Activated CD8-positive, alpha-beta memory T cell treated with anti-CD3 and anti-CD28 coated beads, Interleukin-2, amount 50 U/mL, for 24 hours (primary cell): Measurements from ENCODE around the gene GPD1L.

ENCODE experiments used
- DNase-seq: peaks from one replicate; pipeline ENCODE4 v3.0.0-alpha.2; 2020; ENCODE audit errors: extremely low read depth

GPD1L gene

GRCh38 chr3:32136703-32137102, 30.3 kb downstream of the GPD1L start:
- DNase-seq, result no peak

- DNase-seq, result no peak
Measured at GRCh38 chr3:32137870-32138269, 31.4 kb downstream of the GPD1L start.

- no peak for DNase-seq
Measured at GRCh38 chr3:32138545-32139104, 32.2 kb downstream of the GPD1L start.

GRCh38 chr3:32140943-32141342, 34.5 kb downstream of the GPD1L start:
- no peak for DNase-seq

GRCh38 chr3:32143849-32144757, 37.7 kb downstream of the GPD1L start:
- DNase-seq, result peak; percentile 19

- no peak for DNase-seq
Measured at GRCh38 chr3:32146746-32147211, 40.4 kb downstream of the GPD1L start.

GRCh38 chr3:32147509-32147908, 41.1 kb downstream of the GPD1L start:
- DNase-seq, result no peak

- DNase-seq, result no peak
Measured at GRCh38 chr3:32147933-32148332, 41.5 kb downstream of the GPD1L start.

- no peak for DNase-seq
Measured at GRCh38 chr3:32148351-32148750, 41.9 kb downstream of the GPD1L start.

- no peak for DNase-seq
Measured at GRCh38 chr3:32153414-32154204, 47.2 kb downstream of the GPD1L start.

- DNase-seq, result no peak
Measured at GRCh38 chr3:32154205-32154579, 47.8 kb downstream of the GPD1L start.

- no peak for DNase-seq
Measured at GRCh38 chr3:32155117-32155516, 48.7 kb downstream of the GPD1L start.

GRCh38 chr3:32157600-32158264, 51.3 kb downstream of the GPD1L start:
- no peak for DNase-seq

GRCh38 chr3:32160706-32161214, 54.3 kb downstream of the GPD1L start:
- no peak for DNase-seq

GRCh38 chr3:32165442-32165841, 59.0 kb downstream of the GPD1L start:
- DNase-seq, result no peak

GRCh38 chr3:32166654-32167053, 60.2 kb downstream of the GPD1L start:
- no peak for DNase-seq

- no peak for DNase-seq
Measured at GRCh38 chr3:32172420-32172819, 66.0 kb downstream of the GPD1L start.

GRCh38 chr3:32175607-32176197, 69.3 kb downstream of the GPD1L start:
- DNase-seq, result no peak

GRCh38 chr3:32176989-32177701, 70.7 kb downstream of the GPD1L start:
- DNase-seq, result no peak

GRCh38 chr3:32177702-32178198, 71.3 kb downstream of the GPD1L start:
- no peak for DNase-seq
